Ovary (tissue), 3 donors: ENCODE measurements around the gene SPINT2.

ENCODE experiments used
- EP300 ChIP-seq: sonication (generic); formaldehyde crosslinking; IDR thresholded peaks from one replicate; pipeline ENCODE4 v1.6.1; 2017; ENCODE audit warnings: antibody characterized with exemption
- POLR2A ChIP-seq: fragments of 450-650 bp; IDR thresholded peaks from one replicate; pipeline ENCODE4 v1.6.1; 2017; ENCODE audit warnings: antibody characterized with exemption, mild to moderate bottlenecking, moderate library complexity
- TF ChIP-seq, protein P1 (sequence below), 3 donors: fragments of 450-650 bp in 2 of 3; fragments of 200-600 bp in 1 of 3; IDR thresholded peaks; one replicate each; pipeline versions ENCODE4 v1.5.1 to v1.8.0; 2016 to 2022; ENCODE audit warnings: antibody characterized with exemption in 3 of 3, mild to moderate bottlenecking in 1 of 3
- donor health status: DM: no; HTN: no; CAD: no.

GRCh38 chr19:38308926-38309614 lies 44.7 kb downstream of the SPINT2 start:
- TF ChIP-seq, protein P1, sequence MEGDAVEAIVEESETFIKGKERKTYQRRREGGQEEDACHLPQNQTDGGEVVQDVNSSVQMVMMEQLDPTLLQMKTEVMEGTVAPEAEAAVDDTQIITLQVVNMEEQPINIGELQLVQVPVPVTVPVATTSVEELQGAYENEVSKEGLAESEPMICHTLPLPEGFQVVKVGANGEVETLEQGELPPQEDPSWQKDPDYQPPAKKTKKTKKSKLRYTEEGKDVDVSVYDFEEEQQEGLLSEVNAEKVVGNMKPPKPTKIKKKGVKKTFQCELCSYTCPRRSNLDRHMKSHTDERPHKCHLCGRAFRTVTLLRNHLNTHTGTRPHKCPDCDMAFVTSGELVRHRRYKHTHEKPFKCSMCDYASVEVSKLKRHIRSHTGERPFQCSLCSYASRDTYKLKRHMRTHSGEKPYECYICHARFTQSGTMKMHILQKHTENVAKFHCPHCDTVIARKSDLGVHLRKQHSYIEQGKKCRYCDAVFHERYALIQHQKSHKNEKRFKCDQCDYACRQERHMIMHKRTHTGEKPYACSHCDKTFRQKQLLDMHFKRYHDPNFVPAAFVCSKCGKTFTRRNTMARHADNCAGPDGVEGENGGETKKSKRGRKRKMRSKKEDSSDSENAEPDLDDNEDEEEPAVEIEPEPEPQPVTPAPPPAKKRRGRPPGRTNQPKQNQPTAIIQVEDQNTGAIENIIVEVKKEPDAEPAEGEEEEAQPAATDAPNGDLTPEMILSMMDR (IDR thresholded peaks at IDR 0.05), result no peak
- TF ChIP-seq POLR2A, result no peak
- no peak for TF ChIP-seq EP300
